Mononuclear cell (primary cell): ENCODE results near the gene SLC5A3. TPM values are rescaled to one million over a fixed set of nuclear protein-coding genes. Genes with fewer than 3 reads are reported as not detected.

ENCODE experiments used
- H3K27me3 ChIP-seq: 2 replicates; pipeline ENCODE4 v1.6.0; 2011; ENCODE audit warnings: low read length, control low read depth; ENCODE audit not compliant: insufficient read depth
- H3K4me1 ChIP-seq: 2 replicates; pipeline ENCODE4 v1.5.1; 2011; ENCODE audit warnings: mild to moderate bottlenecking, low read length, control low read depth; ENCODE audit not compliant: insufficient read depth
- H3K4me3 ChIP-seq: 2 replicates; pipeline ENCODE4 v1.5.1; 2011; ENCODE audit warnings: mild to moderate bottlenecking, low read length, moderate library complexity
- H3K9me3 ChIP-seq: 2 replicates; pipeline ENCODE4 v1.5.1; 2011; ENCODE audit warnings: low read depth, mild to moderate bottlenecking, control low read depth, low read length
- total RNA-seq: library from RNA; depleted of rRNA; stranded (reverse); fragments of >200 nt; gene quantifications from one replicate; pipeline ENCODE4 v1.2.3, GENCODE V29; 2012

Gene SLC5A3
- 16.6 TPM for total RNA-seq

- H3K4me1 ChIP-seq, result peaks cover 34% of the 10 kb centered on the region
- H3K4me3 ChIP-seq, result peak within 1 kb of the TSS; percentile 75
- H3K9me3 ChIP-seq, result no peaks in the 10 kb centered on the region
- no peaks in the 10 kb centered on the region for H3K27me3 ChIP-seq
Measured at GRCh38 chr21:34073032-34073748, at the start of gene SLC5A3, which contains the start of gene MRPS6. Gene SLC5A3 (plus strand): TSS chr21:34073578. CDS start chr21:34095199, 21,621 bp downstream. Gene MRPS6 (plus strand): TSS chr21:34073578. CDS start chr21:34073701, 123 bp downstream.

GRCh38 chr21:34023691-34024373, 49.5 kb upstream of the SLC5A3 start:
- Histone ChIP-seq H3K4me1 (peaks cover 71% of the 10 kb centered on the region), H3K4me3 (no peak overlapping the region), H3K9me3 (no peaks in the 10 kb centered on the region), H3K27me3 (no peaks in the 10 kb centered on the region)

- H3K4me3 ChIP-seq, result no peak overlapping the region
- peaks cover 66% of the 10 kb centered on the region for H3K4me1 ChIP-seq
- no peaks in the 10 kb centered on the region for H3K27me3 ChIP-seq
- no peaks in the 10 kb centered on the region for H3K9me3 ChIP-seq
Measured at GRCh38 chr21:34024374-34024693, 49.0 kb upstream of the SLC5A3 start.

- H3K4me1 ChIP-seq, result peaks cover 37% of the 10 kb centered on the region
- no peaks in the 10 kb centered on the region for H3K27me3 ChIP-seq
- no peaks in the 10 kb centered on the region for H3K9me3 ChIP-seq
- H3K4me3 ChIP-seq, result no peak overlapping the region
Measured at GRCh38 chr21:34027721-34028461, 45.5 kb upstream of the SLC5A3 start.

- Histone ChIP-seq H3K9me3 (no peaks in the 10 kb centered on the region), H3K4me3 (no peak overlapping the region), H3K4me1 (peaks cover 16% of the 10 kb centered on the region), H3K27me3 (no peaks in the 10 kb centered on the region)
Measured at GRCh38 chr21:34029743-34030528, 43.4 kb upstream of the SLC5A3 start.

GRCh38 chr21:34031835-34032370, 41.5 kb upstream of the SLC5A3 start:
- peaks cover 4% of the 10 kb centered on the region for H3K4me1 ChIP-seq
- no peak overlapping the region for H3K4me3 ChIP-seq
- H3K27me3 ChIP-seq, result no peaks in the 10 kb centered on the region
- H3K9me3 ChIP-seq, result no peaks in the 10 kb centered on the region

GRCh38 chr21:34034369-34035014, 38.9 kb upstream of the SLC5A3 start:
- no peaks in the 10 kb centered on the region for H3K27me3 ChIP-seq
- peaks cover 4% of the 10 kb centered on the region for H3K4me1 ChIP-seq
- no peak overlapping the region for H3K4me3 ChIP-seq
- no peaks in the 10 kb centered on the region for H3K9me3 ChIP-seq

GRCh38 chr21:34035619-34036354, 37.6 kb upstream of the SLC5A3 start:
- no peaks in the 10 kb centered on the region for H3K9me3 ChIP-seq
- no peak overlapping the region for H3K4me3 ChIP-seq
- no peaks in the 10 kb centered on the region for H3K4me1 ChIP-seq
- H3K27me3 ChIP-seq, result no peaks in the 10 kb centered on the region

GRCh38 chr21:34037009-34037795, 36.2 kb upstream of the SLC5A3 start:
- Histone ChIP-seq H3K4me3 (no peak overlapping the region), H3K27me3 (no peaks in the 10 kb centered on the region), H3K4me1 (no peaks in the 10 kb centered on the region), H3K9me3 (no peaks in the 10 kb centered on the region)

- Histone ChIP-seq H3K4me3 (no peak overlapping the region), H3K9me3 (no peaks in the 10 kb centered on the region), H3K27me3 (no peaks in the 10 kb centered on the region), H3K4me1 (no peaks in the 10 kb centered on the region)
Measured at GRCh38 chr21:34039678-34040382, 33.5 kb upstream of the SLC5A3 start.

- Histone ChIP-seq H3K27me3 (no peaks in the 10 kb centered on the region), H3K4me3 (no peak overlapping the region), H3K9me3 (no peaks in the 10 kb centered on the region), H3K4me1 (no peaks in the 10 kb centered on the region)
Measured at GRCh38 chr21:34042735-34043134, 30.6 kb upstream of the SLC5A3 start.

- Histone ChIP-seq H3K9me3 (no peaks in the 10 kb centered on the region), H3K4me3 (no peak overlapping the region), H3K27me3 (no peaks in the 10 kb centered on the region), H3K4me1 (no peaks in the 10 kb centered on the region)
Measured at GRCh38 chr21:34043333-34043732, 30.0 kb upstream of the SLC5A3 start.

GRCh38 chr21:34046917-34047316, 26.5 kb upstream of the SLC5A3 start:
- Histone ChIP-seq H3K27me3 (no peaks in the 10 kb centered on the region), H3K4me1 (no peaks in the 10 kb centered on the region), H3K4me3 (no peak overlapping the region), H3K9me3 (no peaks in the 10 kb centered on the region)
